Keratinocyte (primary cell): Measurements from ENCODE around the gene TBX6. TPM values are rescaled to one million over a fixed set of nuclear protein-coding genes. Genes with fewer than 3 reads are reported as not detected.

Experiments used
- DNase-seq: peaks from one replicate; pipeline ENCODE4 v3.0.0-alpha.2; 2011; ENCODE audit warnings: low read depth, missing footprints, low spot score
- FAIRE-seq: peaks from 2 replicates; lab custom pipeline; 2011; peaks lifted over from hg19 to GRCh38; lab: Jason Lieb, UNC
- H2AFZ ChIP-seq: 2 replicates; pipeline ENCODE4 v1.6.0; 2012; ENCODE audit warnings: low read length, control low read depth, inconsistent platforms; ENCODE audit not compliant: control insufficient read depth
- H3K27ac ChIP-seq: 2 replicates; pipeline ENCODE4 v1.5.1; 2011; ENCODE audit warnings: low read length; ENCODE audit not compliant: control insufficient read depth, insufficient read depth
- H3K27me3 ChIP-seq: 3 replicates; pipeline ENCODE4 v1.6.0; 2011; ENCODE audit warnings: low read length; ENCODE audit not compliant: control insufficient read depth, insufficient read depth; ENCODE audit errors: extremely low read depth
- H3K36me3 ChIP-seq, 2 experiments: 2 replicates in 1 of 2; 3 replicates in 1 of 2; pipeline ENCODE4 v1.5.1; 2011; ENCODE audit warnings: low read length in 2 of 2, mild to moderate bottlenecking in 1 of 2; ENCODE audit not compliant: control insufficient read depth in 2 of 2, insufficient read depth in 2 of 2; ENCODE audit errors: extremely low read depth in 1 of 2
- H3K4me1 ChIP-seq: 3 replicates; pipeline ENCODE4 v1.5.1; 2011; ENCODE audit warnings: low read length; ENCODE audit not compliant: control insufficient read depth, insufficient read depth; ENCODE audit errors: extremely low read depth
- H3K4me2 ChIP-seq: 3 replicates; pipeline ENCODE4 v1.6.0; 2011; ENCODE audit warnings: low read depth, low read length; ENCODE audit not compliant: control insufficient read depth, insufficient read depth; ENCODE audit errors: extremely low read depth
- H3K4me3 ChIP-seq, 3 experiments: fragments of 200-600 bp in 1 of 3; sonication (generic) in 1 of 3; 2 replicates in 2 of 3; 3 replicates in 1 of 3; pipeline ENCODE4 v1.5.1; 2011 to 2016; ENCODE audit warnings: low read length in 3 of 3, mild to moderate bottlenecking in 3 of 3, control low read depth in 2 of 3, inconsistent platforms in 1 of 3, low read depth in 1 of 3, mixed read lengths in 1 of 3, mixed run types in 1 of 3, moderate library complexity in 1 of 3; ENCODE audit not compliant: control insufficient read depth in 2 of 3, insufficient read depth in 2 of 3; ENCODE audit errors: extremely low read depth in 1 of 3
- H3K79me2 ChIP-seq: 2 replicates; pipeline ENCODE4 v1.6.0; 2012; ENCODE audit warnings: low read length; ENCODE audit not compliant: control insufficient read depth, insufficient read depth
- H3K9ac ChIP-seq: 3 replicates; pipeline ENCODE4 v1.6.0; 2011; ENCODE audit warnings: low read length; ENCODE audit not compliant: control insufficient read depth, insufficient read depth; ENCODE audit errors: extremely low read depth
- H3K9me1 ChIP-seq: 3 replicates; pipeline ENCODE4 v1.6.0; 2011; ENCODE audit warnings: low read length; ENCODE audit not compliant: control insufficient read depth, insufficient read depth; ENCODE audit errors: extremely low read depth
- H3K9me3 ChIP-seq: 2 replicates; pipeline ENCODE4 v1.5.1; 2012; ENCODE audit warnings: low read depth, low read length; ENCODE audit not compliant: control insufficient read depth
- H4K20me1 ChIP-seq: 3 replicates; pipeline ENCODE4 v1.6.0; 2011; ENCODE audit warnings: low read length; ENCODE audit not compliant: control insufficient read depth, insufficient read depth; ENCODE audit errors: extremely low read depth
- CTCF ChIP-seq, 3 experiments: IDR thresholded peaks in 1 of 3; conservative IDR thresholded peaks in 1 of 3; optimal IDR thresholded peaks in 1 of 3; 2 replicates in 2 of 3; 3 replicates in 1 of 3; pipeline versions ENCODE3 to v1.5.1; 2011; ENCODE audit warnings: low read length in 3 of 3, mild to moderate bottlenecking in 3 of 3, moderate library complexity in 2 of 3, control low read depth in 1 of 3, inconsistent platforms in 1 of 3; ENCODE audit not compliant: insufficient read depth in 2 of 3; ENCODE audit errors: extremely low read depth in 1 of 3
- EZH2 ChIP-seq: IDR thresholded peaks from one replicate; pipeline ENCODE4 v1.6.1; 2012; ENCODE audit warnings: inconsistent platforms, mild to moderate bottlenecking, low read length, moderate library complexity
- dilution Hi-C: fragments of 300-500 bp; cut with MboI; formaldehyde crosslinking; loops from one replicate; pipeline ENCODE4 v1.7.0; 2020; ENCODE audit warnings: low sequenced_read_pairs; ENCODE audit not compliant: extremely low pct_ligation_motif_present
- polyA plus RNA-seq, 5 experiments: library from polyadenylated mRNA; depleted of rRNA in 3 of 5; stranded (reverse) in 3 of 5; stranded (forward) in 1 of 5; unstranded in 1 of 5; fragments of >200 nt; gene quantifications; 1 replicate in 1 of 5; 2 replicates in 3 of 5; 3 replicates in 1 of 5; pipeline versions ENCODE4 v1.2.1 to v1.2.3, GENCODE V29; 2011 to 2012; ENCODE audit warnings: missing spikeins in 2 of 5, low read depth in 1 of 5, low replicate concordance in 1 of 5

Gene TBX6
- polyA plus RNA-seq, 1 donor (not counting 4 experiments of a cell fraction or from before 2014, with no cell fraction given), result 0.18 TPM

GRCh38 chr16:30085247-30085646 lies 6.5 kb downstream of the TBX6 start:
- Histone ChIP-seq H2AFZ (no peak overlapping the region), H4K20me1 (peaks cover 2% of the 10 kb centered on the region), H3K27me3 (no peaks in the 10 kb centered on the region), H3K4me1 (peaks cover 16% of the 10 kb centered on the region), H3K9me1 (no peaks in the 10 kb centered on the region), H3K79me2 (peaks cover 11% of the 10 kb centered on the region), H3K4me2 (no peak overlapping the region), H3K27ac (no peak overlapping the region), H3K36me3 (peaks cover 31 to 37% of the 10 kb centered on the region in 2 experiments), H3K9me3 (no peaks in the 10 kb centered on the region), H3K4me3 (no peak overlapping the region), H3K9ac (no peak overlapping the region)
- TF ChIP-seq CTCF (optimal IDR thresholded peaks at IDR 0.05 in 1 of 3, IDR thresholded peaks at IDR 0.05 in 1 of 3, conservative IDR thresholded peaks at IDR 0.05 in 1 of 3; ENCODE audit: extremely low read depth in 1 of 3, insufficient read depth in 2 of 3, low read length in 3 of 3), result no peak
- TF ChIP-seq EZH2, result no peak
- no peak for FAIRE-seq
- DNase-seq, result no peak
- dilution Hi-C loops, result no loop called here

GRCh38 chr16:30084816-30085159 lies 6.9 kb downstream of the TBX6 start:
- H3K4me1 ChIP-seq, result peaks cover 13% of the 10 kb centered on the region
- peaks cover 2% of the 10 kb centered on the region for H4K20me1 ChIP-seq
- no peak overlapping the region for H2AFZ ChIP-seq
- H3K79me2 ChIP-seq, result peaks cover 15% of the 10 kb centered on the region
- no peak overlapping the region for H3K27ac ChIP-seq
- no peak overlapping the region for H3K9ac ChIP-seq
- H3K27me3 ChIP-seq, result no peaks in the 10 kb centered on the region
- H3K9me1 ChIP-seq, result no peaks in the 10 kb centered on the region
- H3K4me2 ChIP-seq, result no peak overlapping the region
- FAIRE-seq (no peak), DNase-seq (no peak)
- peaks cover 34 to 37% of the 10 kb centered on the region in 2 experiments for H3K36me3 ChIP-seq
- dilution Hi-C loops, result no loop called here
- H3K9me3 ChIP-seq, result no peaks in the 10 kb centered on the region
- TF ChIP-seq CTCF (optimal IDR thresholded peaks at IDR 0.05 in 1 of 3, IDR thresholded peaks at IDR 0.05 in 1 of 3, conservative IDR thresholded peaks at IDR 0.05 in 1 of 3; ENCODE audit: extremely low read depth in 1 of 3, insufficient read depth in 2 of 3, low read length in 3 of 3) (no peak), EZH2 (no peak)
- no peak overlapping the region for H3K4me3 ChIP-seq
